B cell (primary cell): ENCODE data around the gene STX18. TPM values are rescaled to one million over a fixed set of nuclear protein-coding genes. Genes with fewer than 3 reads are reported as not detected.

ENCODE experiments used
- ATAC-seq: fragments of 200-7000 bp; cut with Tn5 transposase; one replicate; pipeline ENCODE4 v1.10.0; 2021; ENCODE audit warnings: low read depth, mild to moderate bottlenecking, moderate number of reproducible peaks, moderate library complexity
- CTCF ChIA-PET: fragments of 350-600 bp; sonication (Branson Sonifier 250); formaldehyde crosslinking; loops from one replicate; lab custom pipeline; 2021; ENCODE audit warnings: antibody characterized with exemption, inconsistent platforms; lab: Charles Lee
- POLR2A ChIA-PET: fragments of 350-600 bp; sonication (Branson Sonifier 250); formaldehyde crosslinking; loops from one replicate; lab custom pipeline; 2021; ENCODE audit warnings: antibody characterized with exemption; lab: Charles Lee
- DNase-seq: peaks from one replicate; pipeline ENCODE4 v3.0.0; 2013
- H2AFZ ChIP-seq: 2 replicates; pipeline ENCODE4 v1.6.1; 2012; ENCODE audit warnings: mild to moderate bottlenecking, low read depth, low read length; ENCODE audit not compliant: insufficient read depth, poor library complexity, severe bottlenecking
- H3K27ac ChIP-seq, 2 donors: 1 replicate in 1 of 2; 2 replicates in 1 of 2; pipeline ENCODE4 v1.5.1; 2012 to 2013; ENCODE audit warnings: low read length in 2 of 2, mild to moderate bottlenecking in 2 of 2, moderate library complexity in 1 of 2
- H3K27me3 ChIP-seq, 4 experiments: fragments of 200-600 bp in 1 of 4; sonication (generic) in 1 of 4; replicated peaks in 1 of 4; 1 replicate in 2 of 4; 2 replicates in 2 of 4; pipeline versions ENCODE4 v1.6.1 to v1.7.0; 2013 to 2016; ENCODE audit warnings: low read length in 3 of 4, mild to moderate bottlenecking in 2 of 4, mixed read lengths in 1 of 4, moderate library complexity in 1 of 4; ENCODE audit not compliant: insufficient read depth in 4 of 4, control insufficient read depth in 3 of 4; ENCODE audit errors: control extremely low read depth in 1 of 4
- H3K36me3 ChIP-seq, 2 experiments: replicated peaks in 1 of 2; 1 replicate in 1 of 2; 2 replicates in 1 of 2; pipeline versions ENCODE4 v1.6.1 to v1.7.1; 2013; ENCODE audit warnings: low read length in 1 of 2; ENCODE audit not compliant: insufficient read depth in 2 of 2, control insufficient read depth in 1 of 2; ENCODE audit errors: control extremely low read depth in 1 of 2, extremely low read depth in 1 of 2
- H3K4me1 ChIP-seq, 2 donors: fragments of 200-600 bp in 1 of 2; sonication (generic) in 1 of 2; 1 replicate in 1 of 2; 2 replicates in 1 of 2; pipeline versions ENCODE4 v1.5.1 to v1.6.1; 2013 to 2017; ENCODE audit warnings: low read length in 2 of 2; ENCODE audit not compliant: control insufficient read depth in 2 of 2, insufficient read depth in 2 of 2
- H3K4me2 ChIP-seq: replicated peaks from 2 replicates; pipeline ENCODE3; 2012; ENCODE audit warnings: mild to moderate bottlenecking, low read depth, low read length; ENCODE audit not compliant: poor library complexity, severe bottlenecking
- H3K4me3 ChIP-seq, 5 experiments: fragments of 200-600 bp in 1 of 5; sonication (generic) in 1 of 5; 1 replicate in 3 of 5; 2 replicates in 2 of 5; pipeline versions ENCODE4 v1.5.1 to v1.7.0; 2011 to 2016; ENCODE audit warnings: low read length in 4 of 5, mild to moderate bottlenecking in 4 of 5, low read depth in 2 of 5, control low read depth in 1 of 5, moderate library complexity in 1 of 5; ENCODE audit not compliant: insufficient read depth in 1 of 5; ENCODE audit errors: control extremely low read depth in 1 of 5, extremely low read depth in 1 of 5
- H3K79me2 ChIP-seq: fragments of 200-600 bp; sonication (generic); one replicate; pipeline ENCODE4 v1.6.0; 2016; ENCODE audit warnings: low read length; ENCODE audit not compliant: control insufficient read depth, insufficient read depth
- H3K9ac ChIP-seq: fragments of 200-600 bp; sonication (generic); 2 replicates; pipeline ENCODE4 v1.6.1; 2017; ENCODE audit warnings: mild to moderate bottlenecking, low read length, moderate library complexity
- H3K9me3 ChIP-seq, 3 donors: one replicate each; pipeline versions ENCODE4 v1.6.1 to v1.7.1; 2013; ENCODE audit warnings: low read length in 2 of 3; ENCODE audit not compliant: control insufficient read depth in 2 of 3, insufficient read depth in 1 of 3; ENCODE audit errors: control extremely low read depth in 1 of 3
- H4K20me1 ChIP-seq: 2 replicates; pipeline ENCODE4 v1.6.0; 2012; ENCODE audit warnings: mild to moderate bottlenecking, low read length; ENCODE audit not compliant: insufficient read depth, control insufficient read depth, poor library complexity, severe bottlenecking
- H3K27ac Mint-ChIP-seq: one replicate; pipeline ENCODE4 v1.8.0; 2021; ENCODE audit warnings: mixed read lengths
- H3K27me3 Mint-ChIP-seq: one replicate; pipeline ENCODE4 v1.8.0; 2021; ENCODE audit warnings: mixed read lengths
- H3K4me1 Mint-ChIP-seq: one replicate; pipeline ENCODE4 v1.8.0; 2021; ENCODE audit warnings: mixed read lengths
- H3K4me3 Mint-ChIP-seq: one replicate; pipeline ENCODE4 v1.8.0; 2021; ENCODE audit warnings: mixed read lengths
- H3K9me3 Mint-ChIP-seq: one replicate; pipeline ENCODE4 v1.8.0; 2022; ENCODE audit warnings: mixed read lengths; ENCODE audit not compliant: insufficient read depth
- CTCF ChIP-seq: fragments of 200-600 bp; IDR thresholded peaks from one replicate; pipeline ENCODE4 v1.8.0; 2022; ENCODE audit warnings: antibody characterized with exemption, mild to moderate bottlenecking
- EZH2 ChIP-seq: IDR thresholded peaks from 2 replicates; pipeline ENCODE4 v1.6.1; 2012; ENCODE audit warnings: borderline replicate concordance, low read depth, mild to moderate bottlenecking, moderate library complexity, low read length; ENCODE audit not compliant: insufficient read depth, poor library complexity, severe bottlenecking
- WGBS: methylation state at CpG from one replicate; pipeline ENCODE4 v1.1.5; 2013; ENCODE audit warnings: missing lambda C conversion rate; ENCODE audit not compliant: insufficient coverage; 5-methylcytosine and 5-hydroxymethylcytosine counted together
- intact Hi-C: fragments of 100-400 bp; cut with micrococcal nuclease; formaldehyde crosslinking; loops from one replicate; pipeline ENCODE4 v1.10.0; 2022
- polyA plus RNA-seq: library from polyadenylated mRNA; depleted of rRNA; stranded (reverse); fragments of >200 nt; gene quantifications from 2 replicates; pipeline ENCODE4 v1.2.3, GENCODE V29; 2012
- total RNA-seq, 2 donors: library from RNA; stranded (reverse); fragments of 120-200 nt in 1 of 2; gene quantifications; 1 replicate in 1 of 2; 2 replicates in 1 of 2; pipeline versions ENCODE4 v1.2.3 to v1.2.4, GENCODE V29; 2013 to 2022

The STX18 gene
- total and polyA plus RNA-seq, 2 donors (not counting 1 experiment from before 2014, with no cell fraction given): 20.3 to 33.6 TPM

DNA sequence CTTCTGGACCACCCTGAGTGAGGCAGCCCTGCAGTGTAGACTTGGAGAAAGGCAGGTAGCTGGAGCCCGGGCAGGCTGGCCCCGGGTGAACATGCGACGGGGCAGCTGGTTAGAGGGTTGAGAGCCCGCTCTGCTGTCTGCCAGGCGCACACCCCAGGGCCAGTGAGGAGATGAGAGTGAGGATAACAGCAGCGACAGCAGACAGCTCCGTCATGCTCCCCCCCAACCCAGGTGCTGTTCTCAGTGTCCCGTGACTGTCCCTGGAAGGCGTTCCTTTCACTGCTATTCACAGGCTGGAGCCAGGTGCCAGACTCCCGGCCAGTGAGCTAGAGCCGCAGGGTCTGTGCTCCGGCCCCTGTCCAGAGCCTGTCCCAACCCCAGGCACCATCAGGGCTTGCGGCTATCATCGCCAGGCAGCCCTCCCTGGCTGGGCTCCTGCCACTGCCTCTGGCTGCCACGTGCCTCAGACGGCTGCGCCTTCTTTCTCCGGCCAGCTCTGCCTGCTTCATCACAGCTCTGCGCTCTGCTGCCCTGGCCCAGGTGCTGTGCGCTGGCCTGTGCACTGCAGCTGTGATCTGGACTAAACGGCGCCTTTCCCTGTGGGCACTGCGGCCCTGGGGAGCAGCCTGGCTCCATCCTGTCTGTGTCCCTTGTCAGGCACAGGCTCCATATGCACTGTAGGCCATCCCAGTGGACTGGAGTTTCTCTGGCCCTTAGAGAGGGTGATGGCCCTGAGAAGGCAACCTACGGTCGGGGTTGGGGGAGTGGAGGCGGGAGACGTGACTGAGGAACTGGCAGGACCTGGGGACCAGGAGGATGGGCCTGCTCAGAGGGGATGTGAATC, 135.2 kb downstream of the STX18 start:
- Mint-ChIP-seq H3K27ac (no peak overlapping the region), H3K9me3 (no peaks in the 10 kb centered on the region), H3K4me3 (no peak overlapping the region), H3K4me1 (no peaks in the 10 kb centered on the region), H3K27me3 (peaks cover 14% of the 10 kb centered on the region)
- Histone ChIP-seq H3K9me3 (no peaks in the 10 kb centered on the region), H3K36me3 (no peaks in the 10 kb centered on the region), H3K79me2 (no peaks in the 10 kb centered on the region), H3K4me3 (no peak overlapping the region), H2AFZ (no peak overlapping the region), H3K9ac (no peak overlapping the region), H3K27ac (no peak overlapping the region), H3K4me1 (no peaks in the 10 kb centered on the region), H3K4me2 (no peak overlapping the region), H3K27me3 (peaks cover 0 to 6% (median 0%) of the 10 kb centered on the region in 4 experiments), H4K20me1 (no peaks in the 10 kb centered on the region)
- ATAC-seq (no peak), DNase-seq (no peak)
- 73% methylated on average over 28 of the region's 28 CpGs for WGBS
- no peak for TF ChIP-seq CTCF
- TF ChIP-seq EZH2: no peak
- ChIA-PET POLR2A (no interaction called here), CTCF (no interaction called here)
- intact Hi-C loops: no loop called here

DNA sequence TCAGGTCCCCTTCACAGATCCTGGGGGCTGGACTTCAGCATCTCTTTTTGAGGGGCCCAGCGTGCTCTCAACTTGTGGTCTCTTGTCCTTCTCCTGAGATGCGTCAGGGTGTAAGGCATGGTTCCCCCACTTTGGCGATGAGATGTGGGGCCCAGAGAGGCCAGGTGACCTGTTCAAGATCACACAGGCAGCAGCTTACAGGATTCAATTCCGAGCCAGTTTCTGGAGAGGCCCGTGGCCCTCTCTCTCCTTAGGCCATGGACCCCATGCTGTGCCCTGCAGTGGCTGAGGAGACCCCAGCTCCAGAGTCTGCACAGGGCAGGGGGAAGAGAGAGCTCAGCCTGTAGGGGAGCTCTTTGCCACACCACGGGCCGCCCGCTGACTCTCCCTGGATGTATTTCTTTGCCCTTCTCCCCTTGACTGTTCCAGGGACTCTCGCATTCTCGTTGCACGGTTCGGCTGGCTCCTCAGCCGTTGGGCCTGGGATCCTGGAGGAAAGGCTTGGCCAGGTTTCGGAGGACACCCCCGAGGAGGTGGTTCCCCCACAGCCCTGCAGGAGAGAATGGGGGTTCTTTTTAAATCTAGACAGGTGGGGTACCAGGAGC, 136.4 kb downstream of the STX18 start:
- ATAC-seq: no peak
- Mint-ChIP-seq H3K4me1 (no peaks in the 10 kb centered on the region), H3K9me3 (no peaks in the 10 kb centered on the region), H3K4me3 (no peak overlapping the region), H3K27me3 (peaks cover 14% of the 10 kb centered on the region), H3K27ac (no peak overlapping the region)
- H3K4me3 ChIP-seq: no peak overlapping the region
- H3K36me3 ChIP-seq: no peaks in the 10 kb centered on the region
- no peaks in the 10 kb centered on the region for H3K4me1 ChIP-seq
- intact Hi-C loops: no loop called here
- no peak overlapping the region for H3K9ac ChIP-seq
- no peak overlapping the region for H2AFZ ChIP-seq
- 87% methylated on average over 13 of the region's 15 CpGs for WGBS
- H3K9me3 ChIP-seq: no peaks in the 10 kb centered on the region
- peaks cover 0 to 10% (median 0%) of the 10 kb centered on the region in 4 experiments for H3K27me3 ChIP-seq
- no peak for TF ChIP-seq EZH2
- no peak for TF ChIP-seq CTCF
- DNase-seq: no peak
- ChIA-PET CTCF (no interaction called here), POLR2A (no interaction called here)
- no peaks in the 10 kb centered on the region for H4K20me1 ChIP-seq
- no peak overlapping the region for H3K4me2 ChIP-seq
- H3K27ac ChIP-seq: no peak overlapping the region
- H3K79me2 ChIP-seq: no peaks in the 10 kb centered on the region
